Naive thymus-derived CD4-positive, alpha-beta T cell (primary cell): ENCODE results near the gene GABRG3. TPM values are rescaled to one million over a fixed set of nuclear protein-coding genes. Genes with fewer than 3 reads are reported as not detected.

Experiments
- ATAC-seq: fragments of 150-1000 bp; cut with Tn5 transposase; 2 replicates; pipeline ENCODE4 v1.10.0; 2021; ENCODE audit warnings: mild to moderate bottlenecking, moderate library complexity
- CTCF ChIA-PET: fragments of 350-600 bp; sonication (Branson Sonifier 250); formaldehyde crosslinking; loops from one replicate; lab custom pipeline; 2021; ENCODE audit warnings: antibody characterized with exemption; lab: Charles Lee
- POLR2A ChIA-PET: fragments of 350-600 bp; sonication (Branson Sonifier 250); formaldehyde crosslinking; loops from one replicate; lab custom pipeline; 2021; ENCODE audit warnings: antibody characterized with exemption, inconsistent platforms; lab: Charles Lee
- DNase-seq, 9 donors: peaks; one replicate each; pipeline versions ENCODE4 v3.0.0 to v3.0.0-alpha.2; 2020 to 2022; ENCODE audit warnings: mixed read lengths in 1 of 9
- H3K27ac ChIP-seq: one replicate; pipeline ENCODE4 v1.7.0; 2013; ENCODE audit warnings: mild to moderate bottlenecking, low read depth, low read length, moderate library complexity
- H3K27me3 ChIP-seq, 2 donors: one replicate each; pipeline ENCODE4 v1.7.0; 2013; ENCODE audit warnings: low read length in 2 of 2, mild to moderate bottlenecking in 2 of 2, moderate library complexity in 2 of 2; ENCODE audit not compliant: control insufficient read depth in 2 of 2, insufficient read depth in 2 of 2
- H3K36me3 ChIP-seq, 3 experiments: 1 replicate in 2 of 3; 2 replicates in 1 of 3; pipeline ENCODE4 v1.7.0; 2013; ENCODE audit warnings: low read length in 3 of 3, mild to moderate bottlenecking in 3 of 3, moderate library complexity in 1 of 3; ENCODE audit not compliant: insufficient read depth in 3 of 3, control insufficient read depth in 2 of 3
- H3K4me1 ChIP-seq, 2 donors: one replicate each; pipeline ENCODE4 v1.7.0; 2013; ENCODE audit warnings: low read length in 2 of 2, mild to moderate bottlenecking in 2 of 2, moderate library complexity in 1 of 2; ENCODE audit not compliant: control insufficient read depth in 2 of 2, insufficient read depth in 2 of 2
- H3K4me3 ChIP-seq: 2 replicates; pipeline ENCODE4 v1.7.0; 2013; ENCODE audit warnings: mild to moderate bottlenecking, low read length
- H3K9me3 ChIP-seq, 3 experiments: 1 replicate in 2 of 3; 2 replicates in 1 of 3; pipeline ENCODE4 v1.7.0; 2013; ENCODE audit warnings: low read length in 3 of 3; ENCODE audit not compliant: control insufficient read depth in 2 of 3
- H3K27ac Mint-ChIP-seq, 9 donors: one replicate each; pipeline ENCODE4 v1.8.0; 2020 to 2022; ENCODE audit warnings: mixed read lengths in 9 of 9, mild to moderate bottlenecking in 8 of 9, moderate library complexity in 5 of 9, inconsistent platforms in 2 of 9
- H3K27me3 Mint-ChIP-seq, 5 donors: one replicate each; pipeline ENCODE4 v1.8.0; 2021 to 2022; ENCODE audit warnings: mixed read lengths in 5 of 5, mild to moderate bottlenecking in 1 of 5
- H3K36me3 Mint-ChIP-seq, 5 donors: one replicate each; pipeline ENCODE4 v1.8.0; 2020 to 2022; ENCODE audit warnings: mixed read lengths in 5 of 5, mild to moderate bottlenecking in 3 of 5, inconsistent platforms in 1 of 5
- H3K4me1 Mint-ChIP-seq, 7 donors: one replicate each; pipeline ENCODE4 v1.8.0; 2020 to 2022; ENCODE audit warnings: mixed read lengths in 7 of 7, mild to moderate bottlenecking in 3 of 7, inconsistent platforms in 1 of 7
- H3K4me3 Mint-ChIP-seq, 10 donors: one replicate each; pipeline ENCODE4 v1.8.0; 2020 to 2022; ENCODE audit warnings: mild to moderate bottlenecking in 10 of 10, mixed read lengths in 10 of 10, moderate library complexity in 6 of 10, inconsistent platforms in 2 of 10
- H3K9me3 Mint-ChIP-seq, 11 donors: one replicate each; pipeline ENCODE4 v1.8.0; 2020 to 2022; ENCODE audit warnings: mixed read lengths in 11 of 11, mild to moderate bottlenecking in 4 of 11, inconsistent platforms in 1 of 11, moderate library complexity in 1 of 11
- intact Hi-C, 2 donors: fragments of 100-400 bp; cut with micrococcal nuclease; formaldehyde crosslinking; loops; one replicate each; pipeline ENCODE4 v1.15.1; 2023
- polyA plus RNA-seq, 2 donors: library from polyadenylated mRNA; unstranded; fragments of 300-500 nt; fragmentation: Illumina TruSeq; gene quantifications; one replicate each; pipeline ENCODE4 v1.2.3, GENCODE V29; 2021
- total RNA-seq, 6 experiments: library from RNA in 5 of 6; stranded (reverse) in 5 of 6; gene quantifications; 1 replicate in 5 of 6; 2 replicates in 1 of 6; pipeline ENCODE4 v1.2.3 and lab custom pipeline; 2021 to 2026

Gene GABRG3
- total and polyA plus RNA-seq, 7 experiments from 2014 or later = not detected

DNA sequence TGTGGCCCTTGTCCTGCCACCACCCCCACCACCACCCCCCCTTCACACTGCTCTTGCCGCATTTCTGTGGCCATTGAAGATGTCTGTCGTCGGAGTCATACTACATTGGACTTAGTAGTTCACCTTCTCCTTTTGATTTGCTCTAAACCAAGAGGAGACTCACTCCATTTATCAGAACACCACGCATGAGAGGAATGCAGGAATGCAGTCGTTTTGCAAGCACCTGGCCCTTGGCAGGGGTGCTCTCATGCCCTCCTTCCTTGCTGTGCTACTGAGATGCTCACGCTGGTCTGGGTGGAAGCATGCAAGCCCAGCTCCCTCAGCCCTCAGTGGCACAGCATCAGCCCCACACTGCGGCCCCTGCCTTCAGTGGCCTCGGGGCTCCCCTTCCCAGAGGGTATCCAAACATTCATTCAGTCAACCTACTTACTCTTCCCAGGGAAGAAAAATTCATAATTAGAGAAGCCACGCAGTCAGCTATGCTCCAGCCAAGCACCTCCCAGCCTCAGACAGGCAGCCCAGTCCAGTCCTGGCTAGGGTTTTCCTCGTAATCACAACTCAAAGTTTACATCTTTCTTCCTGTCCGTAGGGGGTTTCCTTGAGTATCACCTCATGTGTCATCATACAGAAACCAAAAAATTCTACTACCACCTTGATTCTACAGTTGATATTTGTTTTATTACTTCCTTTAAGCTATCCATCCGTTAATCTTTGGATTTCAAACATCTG is 520.0 kb downstream of the GABRG3 start:
- Histone ChIP-seq H3K4me3 (no peak overlapping the region), H3K4me1 (no peaks in the 10 kb centered on the region), H3K9me3 (no peaks in the 10 kb centered on the region), H3K27ac (no peak overlapping the region), H3K27me3 (no peaks in the 10 kb centered on the region), H3K36me3 (no peaks in the 10 kb centered on the region)
- Mint-ChIP-seq H3K36me3 (no peaks in the 10 kb centered on the region), H3K4me3 (no peak overlapping the region), H3K27ac (no peak overlapping the region), H3K27me3 (no peaks in the 10 kb centered on the region), H3K4me1 (no peaks in the 10 kb centered on the region), H3K9me3 (peaks cover 0 to 25% (median 11%) of the 10 kb centered on the region in 11 donors)
- DNase-seq (no peak), ATAC-seq (no peak)
- ChIA-PET CTCF (no interaction called here), POLR2A (no interaction called here)
- intact Hi-C loops = no loop called here

DNA sequence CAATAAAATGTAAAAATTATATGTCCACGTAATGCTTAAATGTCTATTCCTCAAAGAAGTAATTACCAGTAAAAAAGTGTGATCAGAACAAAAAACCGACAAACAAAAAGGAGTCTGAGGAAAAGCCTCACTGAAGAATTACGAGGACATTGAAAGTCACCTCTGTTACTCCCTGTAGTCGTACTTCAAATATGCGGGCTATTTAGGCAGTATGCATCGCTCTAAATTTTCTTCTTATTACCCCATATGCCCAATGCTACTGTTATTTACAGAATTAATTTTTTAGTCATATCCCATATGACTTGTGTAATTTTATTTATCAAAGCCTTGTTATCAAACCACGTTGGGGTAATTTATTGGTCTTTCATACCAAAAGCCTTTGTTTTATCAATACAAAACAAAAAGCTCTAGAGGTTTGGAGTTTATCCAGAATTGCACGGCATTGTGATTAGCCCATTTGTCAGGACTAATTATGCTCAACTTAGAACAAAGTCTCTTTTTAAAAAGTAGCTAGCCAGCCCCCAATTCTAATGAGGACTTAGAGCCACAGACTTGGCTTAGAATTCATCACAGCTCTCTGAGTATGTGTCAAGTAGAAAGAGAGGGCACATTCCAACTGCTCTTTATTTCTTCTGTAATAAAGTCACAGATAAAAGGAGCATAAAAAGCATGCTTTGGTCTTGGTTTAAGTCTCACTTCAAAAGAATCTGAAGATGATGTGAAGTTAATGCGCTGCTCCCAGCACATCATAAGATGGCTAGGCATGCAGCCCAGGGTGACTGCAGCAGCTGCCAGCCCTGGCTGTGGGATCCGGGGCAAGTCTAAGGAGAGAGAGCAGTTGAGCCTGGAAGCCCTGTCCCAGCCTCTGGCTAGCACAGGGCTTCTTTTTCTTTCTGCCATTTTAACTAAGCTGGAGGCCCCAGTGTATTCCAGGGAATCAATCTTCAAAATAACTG is 521.0 kb downstream of the GABRG3 start:
- no peaks in the 10 kb centered on the region for H3K4me1 ChIP-seq
- no peak overlapping the region for H3K27ac ChIP-seq
- no peak for ATAC-seq
- H3K36me3 ChIP-seq = no peaks in the 10 kb centered on the region
- no peaks in the 10 kb centered on the region for H3K27me3 ChIP-seq
- Mint-ChIP-seq H3K27ac (no peak overlapping the region), H3K36me3 (no peaks in the 10 kb centered on the region), H3K4me3 (no peak overlapping the region), H3K4me1 (no peaks in the 10 kb centered on the region), H3K27me3 (no peaks in the 10 kb centered on the region), H3K9me3 (peaks cover 0 to 25% (median 11%) of the 10 kb centered on the region in 11 donors)
- no peak for DNase-seq
- CTCF ChIA-PET = no interaction called here
- POLR2A ChIA-PET = no interaction called here
- intact Hi-C loops = no loop called here
- no peak overlapping the region for H3K4me3 ChIP-seq
- H3K9me3 ChIP-seq = no peaks in the 10 kb centered on the region

DNA sequence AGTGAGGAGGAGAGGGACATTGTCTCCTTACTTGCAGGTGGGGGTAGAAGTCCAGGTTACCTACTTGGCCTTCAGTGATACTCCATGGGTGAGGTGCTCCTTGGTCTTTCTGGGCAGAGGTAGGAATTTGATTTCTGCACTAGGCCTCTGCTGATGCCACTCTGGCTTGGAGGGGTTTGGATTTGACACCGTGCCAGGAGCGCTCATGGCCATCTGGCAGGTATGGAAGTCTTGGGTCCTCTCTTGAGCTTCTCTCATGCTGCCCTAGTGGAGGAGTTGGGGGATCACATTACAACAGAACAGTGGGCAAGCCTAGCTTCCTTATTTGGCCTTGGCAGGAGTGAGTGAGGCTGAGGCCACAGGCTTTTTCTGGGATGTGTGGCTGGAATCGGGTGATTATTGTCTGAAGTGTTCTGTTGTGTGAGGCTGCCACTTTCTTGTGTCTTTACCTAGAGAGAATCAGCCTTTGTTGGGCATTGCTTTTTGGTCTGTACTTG is 525.0 kb downstream of the GABRG3 start:
- Mint-ChIP-seq H3K4me1 (no peaks in the 10 kb centered on the region), H3K4me3 (no peak overlapping the region), H3K27ac (no peak overlapping the region), H3K36me3 (no peaks in the 10 kb centered on the region), H3K9me3 (peaks cover 0 to 18% (median 7%) of the 10 kb centered on the region in 11 donors), H3K27me3 (no peaks in the 10 kb centered on the region)
- Histone ChIP-seq H3K4me3 (no peak overlapping the region), H3K27ac (no peak overlapping the region), H3K9me3 (peaks cover 0 to 4% (median 0%) of the 10 kb centered on the region in 3 experiments), H3K27me3 (no peaks in the 10 kb centered on the region), H3K36me3 (no peaks in the 10 kb centered on the region), H3K4me1 (no peaks in the 10 kb centered on the region)
- intact Hi-C loops = no loop called here
- no peak for DNase-seq
- ChIA-PET POLR2A (no interaction called here), CTCF (no interaction called here)
- ATAC-seq = no peak

DNA sequence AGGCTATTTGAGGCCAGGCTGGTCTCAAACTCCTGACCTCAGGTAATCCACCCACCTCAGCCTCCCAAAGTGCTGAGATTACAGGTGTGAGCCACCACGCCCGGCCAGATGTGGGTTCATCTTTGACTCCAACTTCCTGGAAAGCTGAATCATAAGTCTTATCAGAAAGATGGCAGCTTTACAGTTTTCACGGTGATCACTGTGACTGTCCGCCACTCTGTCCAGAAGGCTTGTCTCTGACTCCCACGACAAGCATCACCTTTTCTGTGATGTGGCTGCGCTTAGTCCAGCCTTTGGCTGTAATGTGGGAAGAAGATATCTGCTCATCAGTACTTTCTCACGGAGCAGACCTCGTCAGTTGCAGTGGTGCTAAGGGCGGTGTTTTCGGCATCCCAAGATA is 527.7 kb downstream of the GABRG3 start:
- Mint-ChIP-seq H3K4me1 (no peaks in the 10 kb centered on the region), H3K9me3 (peaks cover 0 to 18% (median 12%) of the 10 kb centered on the region in 11 donors), H3K36me3 (no peaks in the 10 kb centered on the region), H3K4me3 (no peak overlapping the region), H3K27me3 (no peaks in the 10 kb centered on the region), H3K27ac (no peak overlapping the region)
- ATAC-seq (no peak), DNase-seq (no peak)
- POLR2A ChIA-PET = no interaction called here
- Histone ChIP-seq H3K27me3 (no peaks in the 10 kb centered on the region), H3K27ac (no peak overlapping the region), H3K9me3 (peaks cover 0 to 4% (median 0%) of the 10 kb centered on the region in 3 experiments), H3K36me3 (no peaks in the 10 kb centered on the region), H3K4me3 (no peak overlapping the region), H3K4me1 (no peaks in the 10 kb centered on the region)
- intact Hi-C loops = no loop called here
- CTCF ChIA-PET = interaction anchor here (0.5 kb wide), 1 partner anchor 477 kb away, joined by 3 read pairs; no protein-coding TSS in a partner anchor

DNA sequence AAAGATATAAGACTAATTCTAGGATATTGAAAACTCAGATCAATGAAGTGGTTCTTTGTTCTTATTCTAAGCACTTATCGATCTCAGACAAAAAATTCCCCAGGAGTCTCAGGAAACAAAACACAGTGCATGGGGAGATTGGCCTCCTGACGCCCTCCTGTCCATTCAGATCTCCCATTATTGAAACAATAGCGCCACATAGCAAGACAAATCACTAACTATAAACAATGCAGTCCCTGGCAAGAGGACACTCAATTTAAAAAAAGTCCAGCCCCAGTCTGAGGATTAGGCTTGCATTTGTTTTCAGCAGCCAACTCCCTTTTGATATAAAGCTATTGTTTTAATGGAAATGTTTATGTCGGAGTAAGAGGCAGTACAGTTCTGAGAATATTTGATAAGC is 528.2 kb downstream of the GABRG3 start:
- H3K9me3 Mint-ChIP-seq = peaks cover 2 to 19% (median 11%) of the 10 kb centered on the region in 11 donors

DNA sequence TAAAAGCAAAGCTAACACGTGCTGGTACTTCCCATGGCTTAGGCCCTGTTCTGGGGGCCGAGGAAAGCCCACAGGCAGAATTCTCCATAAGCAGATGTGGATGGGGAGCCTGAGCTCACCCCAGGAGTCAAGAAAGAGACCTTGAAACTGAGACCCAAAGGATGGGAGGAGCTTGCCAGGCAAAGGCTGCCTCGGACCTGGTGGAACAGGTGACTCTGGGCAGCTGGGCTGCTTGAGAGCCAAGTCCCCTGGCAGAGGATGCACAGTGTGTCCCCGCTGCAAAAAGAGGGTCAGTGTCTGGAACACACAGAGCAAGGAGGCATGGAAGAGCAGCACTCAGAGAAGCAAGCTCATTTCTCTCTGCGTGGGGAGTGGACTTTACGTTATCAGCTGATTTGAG is 528.7 kb downstream of the GABRG3 start:
- ChIA-PET POLR2A (no interaction called here), CTCF (no interaction called here)

More for the DNA sequence above, 528.2 kb downstream of the GABRG3 start:
- Histone ChIP-seq H3K27ac (no peak overlapping the region), H3K36me3 (no peaks in the 10 kb centered on the region), H3K4me3 (no peak overlapping the region), H3K9me3 (peaks cover 0 to 4% (median 0%) of the 10 kb centered on the region in 3 experiments), H3K4me1 (no peaks in the 10 kb centered on the region), H3K27me3 (no peaks in the 10 kb centered on the region)
- no peak for DNase-seq
- CTCF ChIA-PET = interaction anchor here (0.5 kb wide), 1 partner anchor 477 kb away, joined by 3 read pairs; no protein-coding TSS in a partner anchor
- H3K27ac Mint-ChIP-seq = no peak overlapping the region
- intact Hi-C loops = no loop called here
- H3K27me3 Mint-ChIP-seq = no peaks in the 10 kb centered on the region
- ATAC-seq = no peak
- no peaks in the 10 kb centered on the region for H3K36me3 Mint-ChIP-seq
- H3K4me3 Mint-ChIP-seq = no peak overlapping the region
- POLR2A ChIA-PET = no interaction called here
- H3K4me1 Mint-ChIP-seq = no peaks in the 10 kb centered on the region

More for the DNA sequence above, 528.7 kb downstream of the GABRG3 start:
- peaks cover 1 to 18% (median 9%) of the 10 kb centered on the region in 11 donors for H3K9me3 Mint-ChIP-seq
- H3K27me3 Mint-ChIP-seq = no peaks in the 10 kb centered on the region
- H3K4me1 ChIP-seq = no peaks in the 10 kb centered on the region
- H3K36me3 ChIP-seq = no peaks in the 10 kb centered on the region
- H3K27me3 ChIP-seq = no peaks in the 10 kb centered on the region
- no peak overlapping the region for H3K4me3 ChIP-seq
- intact Hi-C loops = no loop called here
- ATAC-seq (no peak), DNase-seq (no peak)
- H3K9me3 ChIP-seq = peaks cover 0 to 4% (median 0%) of the 10 kb centered on the region in 3 experiments
- H3K27ac Mint-ChIP-seq = no peak overlapping the region
- no peaks in the 10 kb centered on the region for H3K4me1 Mint-ChIP-seq
- no peak overlapping the region for H3K27ac ChIP-seq
- no peaks in the 10 kb centered on the region for H3K36me3 Mint-ChIP-seq
- H3K4me3 Mint-ChIP-seq = no peak overlapping the region
